HepG2 (cell line): ENCODE measurements around the gene MDP1. TPM values are rescaled to one million over a fixed set of nuclear protein-coding genes. Genes with fewer than 3 reads are reported as not detected.

ENCODE experiments used
- AHR ChIP-seq: IDR thresholded peaks from 2 replicates; pipeline ENCODE4 v1.6.1; 2018; ENCODE audit warnings: missing genetic modification reagents, missing compliant biosample characterization
- EEA1 ChIP-seq: sonication (generic); formaldehyde crosslinking; IDR thresholded peaks from 2 replicates; pipeline ENCODE4 v1.5.1; 2020; ENCODE audit warnings: mild to moderate bottlenecking, missing genetic modification reagents, borderline replicate concordance
- HES4 ChIP-seq: sonication (generic); formaldehyde crosslinking; IDR thresholded peaks from 2 replicates; pipeline ENCODE4 v1.9.0; 2021; ENCODE audit warnings: mild to moderate bottlenecking, missing genetic modification reagents, borderline replicate concordance
- HOXA5 ChIP-seq: sonication (generic); formaldehyde crosslinking; IDR thresholded peaks from 2 replicates; pipeline ENCODE4 v1.4.0; 2020; ENCODE audit warnings: missing genetic modification reagents
- JUND ChIP-seq: sonication (generic); formaldehyde crosslinking; IDR thresholded peaks from 2 replicates; pipeline ENCODE4 v1.8.0; 2022; ENCODE audit warnings: mild to moderate bottlenecking, missing genetic modification reagents
- KLF9 ChIP-seq: IDR thresholded peaks from 2 replicates; pipeline ENCODE4 v1.6.1; 2016; ENCODE audit warnings: low read depth
- MAFG ChIP-seq: sonication (generic); formaldehyde crosslinking; IDR thresholded peaks from 2 replicates; pipeline ENCODE4 v1.5.1; 2020; ENCODE audit warnings: mild to moderate bottlenecking, missing genetic modification reagents
- MEF2D ChIP-seq: sonication (generic); formaldehyde crosslinking; IDR thresholded peaks from 2 replicates; pipeline ENCODE4 v1.5.1; 2020; ENCODE audit warnings: mild to moderate bottlenecking, missing genetic modification reagents
- MTA1 ChIP-seq: sonication (generic); formaldehyde crosslinking; IDR thresholded peaks from 2 replicates; pipeline ENCODE4 v1.4.0; 2020; ENCODE audit warnings: missing genetic modification reagents, mild to moderate bottlenecking, borderline replicate concordance
- NFIC ChIP-seq: IDR thresholded peaks from 2 replicates; pipeline ENCODE4 v1.6.1; 2012; ENCODE audit warnings: mild to moderate bottlenecking, low read length, inconsistent platforms
- RELA ChIP-seq: sonication (generic); formaldehyde crosslinking; IDR thresholded peaks from 2 replicates; pipeline ENCODE4 v1.4.0; 2020; ENCODE audit warnings: missing genetic modification reagents
- ZBTB1 ChIP-seq: sonication (generic); formaldehyde crosslinking; IDR thresholded peaks from 2 replicates; pipeline ENCODE4 v1.4.0; 2020; ENCODE audit warnings: missing genetic modification reagents, borderline replicate concordance
- ZBTB7B ChIP-seq: sonication (generic); formaldehyde crosslinking; IDR thresholded peaks from 2 replicates; pipeline ENCODE4 v1.4.0; 2020; ENCODE audit warnings: missing genetic modification reagents
- ZFP36L2 ChIP-seq: sonication (generic); formaldehyde crosslinking; IDR thresholded peaks from 2 replicates; pipeline ENCODE4 v1.4.0; 2020; ENCODE audit warnings: missing genetic modification reagents
- ZNF44 ChIP-seq: sonication (generic); formaldehyde crosslinking; IDR thresholded peaks from 2 replicates; pipeline ENCODE4 v1.5.1; 2020; ENCODE audit warnings: mild to moderate bottlenecking, missing genetic modification reagents
- ZNF670 ChIP-seq: sonication (generic); formaldehyde crosslinking; IDR thresholded peaks from 2 replicates; pipeline ENCODE4 v1.8.0; 2022; ENCODE audit warnings: mild to moderate bottlenecking, missing genetic modification reagents, borderline replicate concordance
- ZNF737 ChIP-seq: sonication (generic); formaldehyde crosslinking; IDR thresholded peaks from 2 replicates; pipeline ENCODE4 v1.5.0; 2020; ENCODE audit warnings: missing genetic modification reagents, mild to moderate bottlenecking, borderline replicate concordance
- polyA plus RNA-seq, 8 experiments: library from polyadenylated mRNA; depleted of rRNA in 3 of 8; stranded (reverse) in 7 of 8; unstranded in 1 of 8; fragments of >200 nt; fragmentation: Illumina TruSeq in 4 of 8; extraction: Trizol in 4 of 8; gene quantifications; 2 replicates each; pipeline versions ENCODE4 v1.2.1 to v1.2.3, GENCODE V29; 2011 to 2016; ENCODE audit warnings: low read depth in 4 of 8, missing spikeins in 1 of 8, mixed read lengths in 1 of 8; ENCODE audit not compliant: insufficient read depth in 1 of 8
- total RNA-seq, 5 experiments: library from RNA; depleted of rRNA; stranded (reverse); fragments of >200 nt; fragmentation: Illumina TruSeq; extraction: Trizol; gene quantifications; 2 replicates each; pipeline ENCODE4 v1.2.3, GENCODE V29; 2016; ENCODE audit warnings: low read depth in 1 of 5
- TF ChIP-seq, protein P1 (sequence below): IDR thresholded peaks from 2 replicates; pipeline ENCODE4 v1.6.1; 2016
- TF ChIP-seq, protein P2 (sequence below): sonication (generic); formaldehyde crosslinking; IDR thresholded peaks from 2 replicates; pipeline ENCODE4 v1.8.0; 2022; ENCODE audit warnings: low read depth, missing genetic modification reagents
- TF ChIP-seq, protein P3 (sequence below): sonication (generic); formaldehyde crosslinking; IDR thresholded peaks from 2 replicates; pipeline ENCODE4 v1.4.0; 2020; ENCODE audit warnings: mild to moderate bottlenecking, missing genetic modification reagents, borderline replicate concordance
- TF ChIP-seq, protein P4 (sequence below): sonication (generic); formaldehyde crosslinking; IDR thresholded peaks from 2 replicates; pipeline ENCODE4 v1.4.0; 2020; ENCODE audit warnings: missing genetic modification reagents
- TF ChIP-seq, protein P5 (sequence below): sonication (generic); formaldehyde crosslinking; conservative IDR thresholded peaks from 2 replicates; pipeline ENCODE4 v1.4.0; 2020; ENCODE audit warnings: missing genetic modification reagents

Gene MDP1
- total and polyA plus RNA-seq, 2 of the 13 experiments (the other 11 are each of a cell fraction or from before 2014, with no cell fraction given): 44.1 to 48.7 TPM

DNA sequence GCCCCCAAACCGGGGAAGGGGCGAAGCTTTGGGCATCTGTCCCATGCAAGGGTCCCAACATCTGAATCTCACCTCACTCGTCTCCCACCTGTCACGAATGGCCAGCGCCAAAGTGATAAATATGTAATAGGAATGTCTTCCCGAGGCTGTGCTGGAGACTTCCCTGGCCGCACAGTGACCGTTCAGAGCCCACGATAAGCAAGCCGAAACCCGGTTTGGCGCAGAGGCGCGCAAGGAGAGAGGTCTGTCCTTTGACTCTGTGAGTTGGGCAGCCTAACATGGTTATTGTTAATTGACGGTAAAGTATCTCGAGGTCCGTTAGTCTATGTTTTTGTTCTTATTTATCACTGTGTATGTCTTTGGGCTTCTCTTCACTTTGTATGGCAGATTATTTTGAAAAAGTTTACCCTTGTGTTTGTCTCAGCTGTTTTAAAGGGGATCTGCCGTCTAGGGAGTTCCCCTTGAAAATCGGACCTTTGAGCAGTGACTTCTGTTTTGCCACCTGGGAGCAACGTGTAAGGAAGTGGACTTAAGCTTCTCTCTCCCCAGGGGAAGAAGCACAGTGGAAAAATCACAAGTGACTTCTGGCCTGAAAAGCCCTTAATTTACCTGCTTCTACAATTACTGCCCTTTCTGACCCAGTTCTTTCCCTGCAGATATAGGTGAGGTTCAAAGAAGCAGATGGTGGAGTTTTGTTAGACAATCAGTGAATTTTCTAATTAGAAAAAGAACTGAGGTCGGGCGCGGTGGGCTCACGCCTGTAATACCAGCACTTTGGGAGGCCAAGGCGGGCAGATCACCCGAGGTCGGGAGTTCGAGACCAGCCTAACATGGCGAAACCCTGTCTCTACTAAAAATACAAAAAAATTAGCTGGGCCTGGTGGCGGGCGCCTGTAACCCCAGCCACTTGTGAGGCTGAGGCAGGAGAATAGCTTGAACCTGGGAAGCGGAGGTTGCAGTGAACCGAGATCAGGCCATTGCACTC is 19.5 kb downstream of the MDP1 start (continued):
- TF ChIP-seq ZBTB1 (CRISPR knock-in tag) (no peak), AHR (CRISPR knock-in tag) (no peak), MAFG (no peak), MEF2D (CRISPR knock-in tag) (no peak), ZFP36L2 (CRISPR knock-in tag) (no peak), KLF9 (CRISPR knock-in tag) (no peak), NFIC (no peak), HES4 (CRISPR knock-in tag) (no peak), ZBTB7B (CRISPR knock-in tag) (no peak; the same call in 1 of the 2 replicates), EEA1 (CRISPR knock-in tag) (no peak), RELA (no peak), ZNF737 (CRISPR knock-in tag) (no peak), ZNF44 (CRISPR knock-in tag) (no peak), ZNF670 (CRISPR knock-in tag) (no peak), HOXA5 (CRISPR knock-in tag) (no peak; the same call in 1 of the 2 replicates), JUND (CRISPR knock-in tag) (no peak), MTA1 (CRISPR knock-in tag) (no peak; the same call in 1 of the 2 replicates)
- TF ChIP-seq, protein P1, sequence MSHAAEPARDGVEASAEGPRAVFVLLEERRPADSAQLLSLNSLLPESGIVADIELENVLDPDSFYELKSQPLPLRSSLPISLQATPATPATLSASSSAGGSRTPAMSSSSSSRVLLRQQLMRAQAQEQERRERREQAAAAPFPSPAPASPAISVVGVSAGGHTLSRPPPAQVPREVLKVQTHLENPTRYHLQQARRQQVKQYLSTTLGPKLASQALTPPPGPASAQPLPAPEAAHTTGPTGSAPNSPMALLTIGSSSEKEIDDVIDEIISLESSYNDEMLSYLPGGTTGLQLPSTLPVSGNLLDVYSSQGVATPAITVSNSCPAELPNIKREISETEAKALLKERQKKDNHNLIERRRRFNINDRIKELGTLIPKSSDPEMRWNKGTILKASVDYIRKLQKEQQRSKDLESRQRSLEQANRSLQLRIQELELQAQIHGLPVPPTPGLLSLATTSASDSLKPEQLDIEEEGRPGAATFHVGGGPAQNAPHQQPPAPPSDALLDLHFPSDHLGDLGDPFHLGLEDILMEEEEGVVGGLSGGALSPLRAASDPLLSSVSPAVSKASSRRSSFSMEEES: no peak
- TF ChIP-seq, protein P2, sequence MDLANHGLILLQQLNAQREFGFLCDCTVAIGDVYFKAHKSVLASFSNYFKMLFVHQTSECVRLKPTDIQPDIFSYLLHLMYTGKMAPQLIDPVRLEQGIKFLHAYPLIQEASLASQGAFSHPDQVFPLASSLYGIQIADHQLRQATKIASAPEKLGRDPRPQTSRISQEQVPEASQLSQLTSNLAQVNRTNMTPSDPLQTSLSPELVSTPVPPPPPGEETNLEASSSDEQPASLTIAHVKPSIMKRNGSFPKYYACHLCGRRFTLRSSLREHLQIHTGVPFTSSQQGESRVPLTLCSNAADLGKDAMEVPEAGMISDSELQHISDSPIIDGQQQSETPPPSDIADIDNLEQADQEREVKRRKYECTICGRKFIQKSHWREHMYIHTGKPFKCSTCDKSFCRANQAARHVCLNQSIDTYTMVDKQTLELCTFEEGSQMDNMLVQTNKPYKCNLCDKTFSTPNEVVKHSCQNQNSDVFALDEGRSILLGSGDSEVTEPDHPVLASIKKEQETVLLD (CRISPR knock-in tag): no peak
- TF ChIP-seq, protein P3, sequence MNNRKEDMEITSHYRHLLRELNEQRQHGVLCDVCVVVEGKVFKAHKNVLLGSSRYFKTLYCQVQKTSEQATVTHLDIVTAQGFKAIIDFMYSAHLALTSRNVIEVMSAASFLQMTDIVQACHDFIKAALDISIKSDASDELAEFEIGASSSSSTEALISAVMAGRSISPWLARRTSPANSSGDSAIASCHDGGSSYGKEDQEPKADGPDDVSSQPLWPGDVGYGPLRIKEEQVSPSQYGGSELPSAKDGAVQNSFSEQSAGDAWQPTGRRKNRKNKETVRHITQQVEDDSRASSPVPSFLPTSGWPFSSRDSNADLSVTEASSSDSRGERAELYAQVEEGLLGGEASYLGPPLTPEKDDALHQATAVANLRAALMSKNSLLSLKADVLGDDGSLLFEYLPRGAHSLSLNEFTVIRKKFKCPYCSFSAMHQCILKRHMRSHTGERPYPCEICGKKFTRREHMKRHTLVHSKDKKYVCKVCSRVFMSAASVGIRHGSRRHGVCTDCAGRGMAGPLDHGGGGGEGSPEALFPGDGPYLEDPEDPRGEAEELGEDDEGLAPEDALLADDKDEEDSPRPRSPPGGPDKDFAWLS (CRISPR knock-in tag): no peak
- TF ChIP-seq, protein P4, sequence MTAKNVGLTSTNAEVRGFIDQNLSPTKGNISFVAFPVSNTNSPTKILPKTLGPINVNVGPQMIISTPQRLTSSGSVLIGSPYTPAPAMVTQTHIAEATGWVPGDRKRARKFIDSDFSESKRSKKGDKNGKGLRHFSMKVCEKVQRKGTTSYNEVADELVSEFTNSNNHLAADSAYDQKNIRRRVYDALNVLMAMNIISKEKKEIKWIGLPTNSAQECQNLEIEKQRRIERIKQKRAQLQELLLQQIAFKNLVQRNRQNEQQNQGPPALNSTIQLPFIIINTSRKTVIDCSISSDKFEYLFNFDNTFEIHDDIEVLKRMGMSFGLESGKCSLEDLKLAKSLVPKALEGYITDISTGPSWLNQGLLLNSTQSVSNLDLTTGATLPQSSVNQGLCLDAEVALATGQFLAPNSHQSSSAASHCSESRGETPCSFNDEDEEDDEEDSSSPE: no peak
- TF ChIP-seq, protein P5, sequence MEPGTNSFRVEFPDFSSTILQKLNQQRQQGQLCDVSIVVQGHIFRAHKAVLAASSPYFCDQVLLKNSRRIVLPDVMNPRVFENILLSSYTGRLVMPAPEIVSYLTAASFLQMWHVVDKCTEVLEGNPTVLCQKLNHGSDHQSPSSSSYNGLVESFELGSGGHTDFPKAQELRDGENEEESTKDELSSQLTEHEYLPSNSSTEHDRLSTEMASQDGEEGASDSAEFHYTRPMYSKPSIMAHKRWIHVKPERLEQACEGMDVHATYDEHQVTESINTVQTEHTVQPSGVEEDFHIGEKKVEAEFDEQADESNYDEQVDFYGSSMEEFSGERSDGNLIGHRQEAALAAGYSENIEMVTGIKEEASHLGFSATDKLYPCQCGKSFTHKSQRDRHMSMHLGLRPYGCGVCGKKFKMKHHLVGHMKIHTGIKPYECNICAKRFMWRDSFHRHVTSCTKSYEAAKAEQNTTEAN (CRISPR knock-in tag): peak; percentile 17
